SK-N-SH treated with all-trans-retinoic acid at 6 μM for 48 hours (cell line): Measurements from ENCODE around the gene OR2H1.

Experiments used
- ATAC-seq: fragments of 200-7000 bp; cut with Tn5 transposase; 3 replicates; pipeline ENCODE4 v1.9.1; 2020; ENCODE audit warnings: mild to moderate bottlenecking, moderate library complexity
- ARNTL ChIP-seq: fragments of 450-650 bp; formaldehyde crosslinking; IDR thresholded peaks from 2 replicates; pipeline ENCODE4 v1.5.0; 2020; ENCODE audit warnings: low read depth, mild to moderate bottlenecking, moderate library complexity, borderline replicate concordance
- BACH2 ChIP-seq: fragments of 250-450 bp; sonication (Bioruptor Pico); IDR thresholded peaks from 2 replicates; pipeline ENCODE4 v1.9.0; 2021; ENCODE audit warnings: mild to moderate bottlenecking, borderline replicate concordance
- CREB5 ChIP-seq: fragments of 250-450 bp; sonication (Bioruptor Pico); IDR thresholded peaks from 2 replicates; pipeline ENCODE4 v1.5.1; 2020; ENCODE audit warnings: low read depth, mild to moderate bottlenecking, moderate library complexity
- CSDC2 ChIP-seq: fragments of 250-450 bp; sonication (Bioruptor Pico); IDR thresholded peaks from 2 replicates; pipeline ENCODE4 v1.5.0; 2020; ENCODE audit warnings: mild to moderate bottlenecking, moderate library complexity
- CSRNP3 ChIP-seq: fragments of 250-450 bp; sonication (Bioruptor Pico); IDR thresholded peaks from 2 replicates; pipeline ENCODE4 v1.5.1; 2021; ENCODE audit warnings: mild to moderate bottlenecking, moderate library complexity
- ESRRG ChIP-seq: fragments of 250-450 bp; sonication (Bioruptor Pico); IDR thresholded peaks from 2 replicates; pipeline ENCODE4 v1.6.1; 2021; ENCODE audit warnings: mild to moderate bottlenecking
- GLIS3 ChIP-seq: fragments of 250-450 bp; sonication (Bioruptor Pico); IDR thresholded peaks from 2 replicates; pipeline ENCODE4 v1.5.0; 2020; ENCODE audit warnings: mild to moderate bottlenecking, moderate library complexity
- ISL1 ChIP-seq: fragments of 250-450 bp; sonication (Bioruptor Pico); IDR thresholded peaks from 2 replicates; pipeline ENCODE4 v2.1.2; 2022; ENCODE audit warnings: mild to moderate bottlenecking, moderate library complexity
- POU6F1 ChIP-seq: fragments of 250-450 bp; sonication (Bioruptor Pico); IDR thresholded peaks from 2 replicates; pipeline ENCODE4 v1.8.0; 2021; ENCODE audit warnings: low read depth, mild to moderate bottlenecking, moderate library complexity, borderline replicate concordance
- PPARA ChIP-seq: fragments of 250-450 bp; sonication (Bioruptor Pico); IDR thresholded peaks from 2 replicates; pipeline ENCODE4 v1.5.0; 2020; ENCODE audit warnings: mild to moderate bottlenecking, borderline replicate concordance
- RARB ChIP-seq: fragments of 250-450 bp; sonication (Bioruptor Pico); IDR thresholded peaks from 2 replicates; pipeline ENCODE4 v1.8.0; 2021; ENCODE audit warnings: mild to moderate bottlenecking, moderate library complexity
- SNAI2 ChIP-seq: fragments of 250-450 bp; sonication (Bioruptor Pico); IDR thresholded peaks from 2 replicates; pipeline ENCODE4 v1.5.0; 2020; ENCODE audit warnings: mild to moderate bottlenecking, moderate library complexity
- TCF4 ChIP-seq: fragments of 250-450 bp; sonication (Bioruptor Pico); IDR thresholded peaks from 2 replicates; pipeline ENCODE4 v1.8.0; 2021; ENCODE audit warnings: mild to moderate bottlenecking, moderate library complexity, borderline replicate concordance
- TOX ChIP-seq: fragments of 250-450 bp; sonication (Bioruptor Pico); IDR thresholded peaks from 2 replicates; pipeline ENCODE4 v1.8.0; 2021; ENCODE audit warnings: mild to moderate bottlenecking, moderate library complexity, borderline replicate concordance
- TSHZ2 ChIP-seq: fragments of 250-450 bp; sonication (Bioruptor Pico); IDR thresholded peaks from 2 replicates; pipeline ENCODE4 v1.5.0; 2020; ENCODE audit warnings: mild to moderate bottlenecking, moderate library complexity
- ZFP30 ChIP-seq: fragments of 450-650 bp; formaldehyde crosslinking; IDR thresholded peaks from 2 replicates; pipeline ENCODE4 v1.5.0; 2022; ENCODE audit warnings: mild to moderate bottlenecking, moderate library complexity
- ZNF565 ChIP-seq: fragments of 450-650 bp; formaldehyde crosslinking; conservative IDR thresholded peaks from 2 replicates; pipeline ENCODE4 v1.5.0; 2020; ENCODE audit warnings: low read depth, mild to moderate bottlenecking, moderate library complexity
- ZNF70 ChIP-seq: fragments of 450-650 bp; formaldehyde crosslinking; IDR thresholded peaks from 2 replicates; pipeline ENCODE4 v1.5.0; 2020; ENCODE audit warnings: mild to moderate bottlenecking, moderate library complexity
- ZNF8 ChIP-seq: fragments of 450-650 bp; formaldehyde crosslinking; IDR thresholded peaks from 2 replicates; pipeline ENCODE4 v1.5.0; 2020; ENCODE audit warnings: mild to moderate bottlenecking, moderate library complexity

OR2H1 gene

GRCh38 chr6:29479560-29479959, 22.6 kb downstream of the OR2H1 start:
- ATAC-seq = no peak
- TF ChIP-seq POU6F1 (no peak), CSRNP3 (CRISPR knock-in tag) (no peak), ZNF70 (no peak), SNAI2 (CRISPR knock-in tag) (no peak), ZFP30 (CRISPR knock-in tag) (no peak)

- no peak for TF ChIP-seq POU6F1
- no peak for TF ChIP-seq TSHZ2
- TF ChIP-seq PPARA (CRISPR knock-in tag) = no peak
- TF ChIP-seq BACH2 = no peak
- no peak for TF ChIP-seq ZNF8 (CRISPR knock-in tag)
- no peak for TF ChIP-seq SNAI2 (CRISPR knock-in tag)
- no peak for TF ChIP-seq ARNTL
- TF ChIP-seq GLIS3 (CRISPR knock-in tag) = no peak
- TF ChIP-seq ZNF70 = no peak
- no peak for ATAC-seq
These were observed 26.2 kb downstream of the OR2H1 start for GRCh38 chr6:29483186-29483585.

- no peak for ATAC-seq
- TF ChIP-seq TOX (CRISPR knock-in tag) (no peak), TCF4 (CRISPR knock-in tag) (no peak)
These were observed 26.8 kb downstream of the OR2H1 start for GRCh38 chr6:29483735-29484134.

- ATAC-seq = no peak
- no peak for TF ChIP-seq CREB5 (CRISPR knock-in tag)
- no peak for TF ChIP-seq ESRRG (CRISPR knock-in tag)
- no peak for TF ChIP-seq ZNF565 (CRISPR knock-in tag)
- no peak for TF ChIP-seq RARB (CRISPR knock-in tag)
- no peak for TF ChIP-seq CSDC2 (CRISPR knock-in tag)
- no peak for TF ChIP-seq GLIS3 (CRISPR knock-in tag)
- TF ChIP-seq POU6F1 = no peak
- no peak for TF ChIP-seq ZNF8 (CRISPR knock-in tag)
- TF ChIP-seq TSHZ2 = no peak
- no peak for TF ChIP-seq TCF4 (CRISPR knock-in tag)
- TF ChIP-seq ARNTL = no peak
- TF ChIP-seq PPARA (CRISPR knock-in tag) = no peak
- TF ChIP-seq ISL1 (CRISPR knock-in tag) = no peak
- no peak for TF ChIP-seq TOX (CRISPR knock-in tag)
These were observed 29.6 kb downstream of the OR2H1 start for GRCh38 chr6:29486577-29486976.
